Measurements from ENCODE around the gene KLF11.

KLF11 gene

DNA sequence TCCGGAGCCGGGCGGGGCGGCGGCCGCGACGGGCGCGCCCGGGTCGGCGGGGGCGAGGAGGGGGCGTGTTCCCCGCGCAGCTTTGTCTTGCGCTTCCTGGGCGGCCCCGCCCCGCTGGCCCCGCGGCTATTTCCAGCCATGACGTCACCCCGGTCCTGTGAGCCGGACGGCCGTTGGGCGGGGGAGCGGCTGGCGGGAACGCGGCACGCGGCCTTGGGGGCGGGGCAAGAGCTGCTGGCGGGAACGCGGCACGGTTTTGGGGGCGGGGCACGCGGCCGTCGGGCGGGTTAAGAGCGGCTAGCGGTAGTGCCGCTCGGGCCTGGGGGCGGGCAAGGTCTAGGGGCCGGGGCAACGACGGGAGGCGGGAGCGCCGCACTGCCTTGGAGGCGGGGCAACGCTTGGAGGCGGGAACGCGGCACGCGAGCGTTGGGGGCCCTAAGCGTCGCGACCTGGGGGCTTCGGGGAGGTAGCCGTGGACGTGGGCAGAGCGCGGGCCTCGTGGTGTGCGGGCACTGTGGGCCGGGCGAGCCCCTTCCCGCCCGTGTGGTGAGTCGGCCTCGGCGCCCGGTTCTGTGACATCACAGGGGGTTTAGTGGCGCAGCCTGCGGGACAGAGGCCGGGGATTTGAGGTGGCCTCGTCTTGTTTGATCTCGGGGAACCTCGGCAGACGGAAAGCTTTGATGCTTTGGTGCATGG, 704 bp downstream of the KLF11 start:
- DNase-seq, result peak; percentile 62 to 82

DNA sequence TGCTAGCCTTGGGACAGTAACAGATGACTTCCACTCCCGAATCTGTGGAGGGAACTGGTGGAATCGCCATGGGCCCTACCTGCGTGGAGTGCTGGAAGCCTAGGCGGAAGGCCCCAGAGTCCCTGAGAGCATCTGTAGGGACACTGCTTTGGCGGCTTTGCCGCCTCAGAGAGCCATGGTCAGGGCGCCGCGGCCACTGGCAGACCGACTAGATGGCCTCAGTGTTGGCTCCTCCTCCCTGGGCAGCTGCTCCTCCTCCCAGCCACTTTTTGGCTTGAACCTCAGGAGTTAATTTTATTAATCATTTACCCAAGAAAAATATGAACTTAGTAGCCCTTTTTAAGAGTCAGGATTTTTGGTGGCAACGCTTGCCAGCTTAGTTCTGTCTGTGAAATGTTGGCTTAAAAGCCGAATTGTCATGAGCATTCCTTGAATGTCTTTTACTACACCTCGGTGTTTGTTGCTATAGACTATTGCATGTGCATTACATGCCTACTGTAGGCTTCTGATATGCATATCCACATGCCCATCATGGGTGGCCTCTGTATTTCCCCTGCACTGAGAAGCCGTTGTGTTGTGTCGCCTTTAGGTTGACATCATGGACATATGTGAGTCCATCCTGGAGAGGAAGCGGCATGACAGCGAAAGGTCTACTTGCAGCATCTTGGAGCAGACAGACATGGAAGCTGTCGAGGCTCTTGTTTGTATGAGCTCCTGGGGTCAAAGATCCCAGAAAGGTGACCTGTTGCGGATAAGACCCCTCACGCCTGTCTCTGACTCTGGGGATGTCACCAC, 2.4 kb downstream of the KLF11 start:
- DNase-seq, result no peak

DNA sequence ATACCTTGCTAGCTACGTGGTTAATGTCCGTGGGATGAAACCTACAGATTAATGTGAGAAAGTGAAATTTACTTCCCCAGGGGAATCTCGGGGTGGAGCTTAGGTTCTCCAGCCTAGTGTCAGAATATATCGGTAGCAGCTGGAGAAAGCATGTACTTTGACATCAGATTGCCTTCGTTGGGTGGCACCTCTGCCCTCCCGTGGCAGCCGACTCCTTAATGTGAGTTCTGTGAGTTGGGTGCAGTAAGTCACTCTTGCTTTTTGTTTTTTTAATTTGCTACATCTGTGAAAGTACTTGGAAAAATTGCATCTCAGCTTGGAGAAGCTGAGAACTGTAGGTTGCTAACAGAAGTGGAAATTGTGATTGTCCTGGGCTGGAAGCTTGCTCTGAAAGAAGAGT, 3.6 kb downstream of the KLF11 start:
- DNase-seq, result no peak

DNA sequence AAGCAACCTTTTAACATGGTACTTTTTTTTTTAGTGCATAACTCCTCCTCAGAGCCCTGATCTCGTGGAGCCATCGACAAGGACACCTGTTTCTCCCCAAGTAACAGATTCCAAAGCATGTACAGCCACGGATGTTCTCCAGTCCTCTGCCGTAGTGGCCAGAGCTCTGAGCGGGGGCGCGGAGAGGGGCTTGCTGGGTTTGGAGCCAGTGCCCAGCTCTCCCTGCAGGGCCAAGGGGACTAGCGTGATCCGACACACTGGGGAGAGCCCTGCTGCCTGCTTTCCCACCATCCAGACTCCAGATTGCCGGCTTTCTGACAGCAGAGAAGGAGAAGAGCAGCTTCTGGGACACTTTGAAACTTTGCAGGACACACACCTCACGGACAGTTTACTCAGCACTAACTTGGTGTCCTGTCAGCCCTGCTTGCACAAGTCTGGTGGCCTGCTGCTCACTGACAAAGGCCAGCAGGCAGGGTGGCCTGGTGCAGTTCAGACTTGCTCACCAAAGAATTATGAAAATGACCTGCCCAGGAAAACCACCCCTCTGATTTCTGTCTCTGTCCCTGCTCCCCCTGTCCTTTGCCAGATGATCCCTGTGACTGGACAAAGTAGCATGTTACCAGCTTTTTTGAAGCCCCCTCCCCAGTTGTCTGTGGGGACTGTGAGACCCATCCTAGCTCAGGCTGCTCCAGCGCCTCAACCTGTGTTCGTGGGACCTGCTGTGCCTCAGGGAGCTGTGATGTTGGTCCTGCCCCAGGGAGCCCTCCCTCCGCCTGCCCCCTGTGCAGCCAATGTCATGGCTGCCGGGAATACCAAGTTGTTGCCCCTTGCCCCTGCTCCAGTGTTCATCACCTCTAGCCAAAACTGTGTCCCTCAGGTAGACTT, 4.5 kb downstream of the KLF11 start:
- DNase-seq, result no peak

DNA sequence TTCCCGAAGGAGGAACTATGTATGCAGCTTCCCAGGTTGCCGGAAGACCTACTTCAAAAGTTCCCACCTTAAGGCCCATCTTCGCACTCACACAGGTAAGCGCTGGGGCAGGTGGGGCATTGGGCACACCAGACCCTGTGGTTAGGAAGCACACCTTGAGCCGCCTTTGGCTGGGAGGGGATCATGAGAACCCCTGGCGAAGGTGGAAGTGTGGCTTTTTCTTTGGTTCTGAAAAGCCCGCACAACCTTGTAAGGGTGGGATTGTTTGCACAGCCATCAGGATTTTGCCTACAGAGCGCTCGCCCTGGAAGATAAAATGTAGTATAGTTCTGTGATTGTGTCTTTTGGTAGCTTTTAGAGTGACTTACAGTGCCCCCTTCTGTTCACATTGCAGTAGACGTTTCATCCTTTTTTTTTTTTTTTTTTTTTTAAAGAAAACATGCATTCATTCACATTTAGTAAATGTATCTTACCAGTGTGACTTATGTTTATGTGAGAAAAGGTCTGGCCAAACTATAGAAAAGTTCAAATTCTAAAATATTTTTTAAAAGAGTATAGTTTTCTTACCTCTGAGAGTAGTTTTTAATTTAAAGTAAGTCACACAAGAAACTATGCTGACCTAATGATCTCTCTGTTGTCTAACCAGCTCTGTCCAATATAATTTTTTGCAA, 5.3 kb downstream of the KLF11 start:
- peak; percentile 36 to 39 for DNase-seq

DNA sequence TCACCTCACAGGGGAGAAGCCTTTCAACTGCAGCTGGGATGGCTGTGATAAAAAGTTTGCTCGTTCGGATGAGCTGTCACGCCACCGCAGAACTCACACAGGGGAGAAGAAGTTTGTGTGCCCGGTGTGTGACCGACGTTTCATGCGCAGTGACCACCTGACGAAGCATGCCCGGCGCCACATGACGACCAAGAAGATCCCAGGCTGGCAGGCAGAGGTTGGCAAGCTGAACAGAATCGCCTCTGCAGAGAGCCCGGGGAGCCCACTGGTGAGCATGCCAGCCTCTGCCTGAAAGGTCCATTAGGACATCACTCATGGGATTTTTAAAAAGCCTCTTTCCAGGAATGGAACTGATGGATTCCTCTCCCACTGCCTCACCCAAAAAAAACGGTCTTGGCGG, 8.9 kb downstream of the KLF11 start:
- DNase-seq, result no peak

DNA sequence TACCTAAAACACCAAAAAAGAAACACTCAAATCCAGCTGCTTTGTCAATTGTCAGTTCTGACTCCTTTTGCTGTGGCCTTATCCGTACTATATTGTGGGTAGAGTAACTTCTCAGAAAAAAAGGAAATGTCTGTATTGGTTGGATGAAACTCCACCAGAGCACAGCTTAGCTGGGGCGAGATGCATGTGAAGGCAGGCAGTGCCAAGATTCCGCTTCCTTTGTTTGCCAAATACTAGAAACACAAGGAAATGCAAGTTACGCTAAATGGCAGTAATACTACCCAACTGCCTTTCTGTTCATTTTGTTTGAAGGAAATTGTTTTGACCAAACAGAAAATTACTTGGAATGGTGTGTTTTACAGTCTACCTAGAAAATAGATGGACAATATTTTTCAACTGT, 10.0 kb downstream of the KLF11 start:
- no peak for DNase-seq

DNA sequence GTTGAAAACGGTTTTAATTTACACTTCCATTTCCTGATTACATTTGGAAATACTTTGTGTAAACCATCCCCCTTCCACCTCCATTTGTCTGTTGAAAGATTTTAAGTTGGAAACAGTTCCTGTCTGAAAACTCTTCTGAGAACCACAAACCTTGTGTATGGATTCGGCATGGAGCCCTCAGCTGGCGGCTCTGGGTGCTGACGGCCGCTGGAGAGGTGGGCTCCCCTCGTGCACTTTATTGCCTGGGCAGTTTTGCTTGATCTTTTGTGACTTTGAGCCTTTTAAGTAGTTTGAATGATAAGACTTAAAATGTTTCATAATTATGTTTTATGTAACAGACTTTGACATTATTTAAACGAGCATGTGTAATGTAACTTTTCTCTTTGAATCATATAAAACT, 11.1 kb downstream of the KLF11 start:
- no peak for DNase-seq

DNA sequence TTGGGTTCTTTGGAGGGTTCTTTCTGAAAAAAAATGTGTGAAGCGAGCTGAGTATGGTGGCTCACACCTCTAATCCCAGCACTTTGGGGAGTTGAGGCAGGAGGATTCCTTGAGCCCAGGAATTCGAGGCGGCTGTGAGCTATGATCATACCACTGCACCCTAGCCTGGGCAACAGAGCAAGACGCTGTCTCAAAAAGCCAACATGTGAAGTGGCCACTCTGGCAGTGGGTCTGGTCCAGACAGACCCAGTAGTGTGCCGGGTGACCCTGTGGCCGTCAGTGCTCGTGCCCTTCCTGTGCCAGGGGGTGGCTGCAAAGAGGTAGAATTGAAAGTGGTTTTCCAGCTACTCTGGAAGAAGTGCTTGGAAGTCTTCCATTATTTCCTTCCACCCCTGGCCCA, 11.6 kb downstream of the KLF11 start:
- no peak for DNase-seq

DNA sequence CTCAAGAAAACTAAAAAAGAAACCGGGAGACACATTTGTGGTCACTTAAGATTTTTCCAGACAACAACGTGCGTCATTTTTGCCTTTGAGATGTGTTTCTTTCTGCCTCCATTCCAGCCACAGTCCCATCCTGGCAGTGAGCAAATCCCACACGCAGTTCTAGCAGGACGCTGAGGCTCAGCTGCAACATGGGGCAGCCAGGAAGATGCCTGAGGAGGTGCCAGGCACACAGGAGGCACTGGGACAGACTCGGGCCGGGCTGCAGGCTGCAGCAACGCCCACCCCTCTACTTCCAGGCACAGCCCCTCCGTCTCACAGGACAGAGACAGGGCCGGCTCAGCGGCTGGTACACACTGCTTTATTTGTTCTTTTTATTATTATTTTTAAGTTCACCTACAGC, 13.1 kb downstream of the KLF11 start:
- DNase-seq, result no peak

DNA sequence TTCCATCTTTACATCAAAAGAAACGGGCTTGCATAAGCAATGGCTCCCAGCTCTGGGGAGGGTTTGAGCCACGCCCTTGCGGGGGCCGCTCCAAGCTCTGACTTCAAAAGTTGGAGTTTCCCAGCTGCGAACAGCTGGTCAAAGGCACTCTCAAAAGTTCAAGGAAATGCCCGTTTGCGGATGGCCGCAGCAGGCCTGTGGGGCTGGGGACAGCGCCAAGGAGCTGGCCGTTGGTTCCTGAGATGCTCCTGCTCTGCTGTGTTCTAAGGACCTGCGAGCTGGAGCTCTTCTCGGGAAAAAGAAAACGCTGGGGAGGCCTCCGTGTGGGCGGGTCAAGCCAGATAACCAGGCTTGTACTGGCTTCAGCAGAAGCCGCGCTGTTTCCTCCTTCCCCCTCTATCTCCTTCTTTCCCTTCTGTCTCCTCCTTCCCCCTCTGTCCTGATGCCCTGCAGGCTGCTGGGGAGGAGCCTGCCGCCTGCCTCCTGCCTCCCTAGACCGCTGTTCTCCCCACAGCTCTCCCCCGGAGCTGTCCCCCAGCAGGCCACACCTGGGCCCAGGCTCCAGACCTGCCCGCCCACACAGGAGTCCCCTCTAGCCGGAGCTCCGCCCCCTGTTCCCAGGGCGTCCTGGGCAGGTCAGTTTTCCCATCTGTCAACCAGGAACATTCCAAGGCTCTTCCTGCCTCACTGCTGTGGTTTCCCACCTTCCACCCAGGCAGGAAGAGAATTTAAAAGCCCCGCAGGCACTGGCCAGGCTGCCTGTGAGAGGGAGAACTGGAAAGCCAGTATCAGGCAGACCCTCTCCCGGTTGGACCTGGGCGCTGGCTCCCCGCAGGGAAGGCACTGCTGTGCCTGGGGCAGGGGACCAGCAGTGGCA, 14.1 kb downstream of the KLF11 start:
- DNase-seq, result no peak

DNA sequence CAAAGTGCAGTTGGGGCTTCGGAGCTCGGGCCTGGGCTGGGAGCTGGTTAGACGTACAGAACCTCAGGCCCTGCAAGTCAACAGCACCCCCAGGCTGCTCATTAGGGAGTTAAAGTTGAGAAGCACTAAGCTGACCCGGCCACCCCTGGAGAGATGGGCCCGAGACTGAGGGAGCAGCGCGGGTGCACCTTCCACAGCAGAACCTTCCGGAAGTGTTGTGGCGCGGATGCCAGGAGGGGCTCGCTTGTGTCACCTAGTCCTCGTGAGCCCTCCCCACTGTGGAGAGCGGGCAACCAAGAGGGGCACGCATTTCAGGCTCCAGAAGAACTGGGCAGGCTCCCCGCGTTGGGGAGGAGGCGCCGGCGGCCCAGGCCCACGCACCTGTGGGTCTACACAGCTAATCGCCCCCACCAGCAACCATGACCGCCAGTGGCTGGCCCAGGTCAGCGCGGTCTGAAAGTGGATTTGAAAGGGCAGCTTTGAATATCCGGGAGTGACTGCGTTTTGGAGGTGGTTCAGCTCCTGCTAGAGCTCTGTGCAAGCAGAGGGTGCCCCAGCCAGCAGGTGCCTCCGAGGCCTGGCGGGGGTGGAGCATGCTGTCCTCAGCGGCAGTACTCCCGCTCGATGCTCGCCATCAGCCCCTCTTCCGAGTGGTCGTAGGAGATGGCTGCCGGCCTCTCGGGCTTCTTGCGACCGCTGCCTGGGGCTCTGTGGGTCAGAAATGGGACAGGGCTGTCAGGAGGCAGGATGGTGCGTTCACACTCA, 15.1 kb downstream of the KLF11 start:
- no peak for DNase-seq

DNA sequence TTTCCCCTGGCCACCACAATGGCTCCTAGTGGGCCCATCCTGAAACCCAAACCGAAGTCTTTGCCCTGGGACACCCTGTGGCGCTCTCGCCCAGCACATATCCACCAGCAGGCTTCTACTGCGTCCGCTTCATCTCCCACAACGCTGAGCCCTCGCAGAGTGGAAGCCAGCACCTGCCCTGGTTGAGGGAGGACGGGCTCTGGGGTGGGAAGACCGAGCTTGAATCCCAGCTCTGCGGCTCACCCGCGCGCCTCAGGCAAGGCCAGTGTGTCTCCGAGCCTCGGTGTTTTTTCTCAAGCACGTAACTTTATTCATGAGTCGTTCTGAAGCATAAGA, 15.6 kb downstream of the KLF11 start:
- DNase-seq, result no peak

DNA sequence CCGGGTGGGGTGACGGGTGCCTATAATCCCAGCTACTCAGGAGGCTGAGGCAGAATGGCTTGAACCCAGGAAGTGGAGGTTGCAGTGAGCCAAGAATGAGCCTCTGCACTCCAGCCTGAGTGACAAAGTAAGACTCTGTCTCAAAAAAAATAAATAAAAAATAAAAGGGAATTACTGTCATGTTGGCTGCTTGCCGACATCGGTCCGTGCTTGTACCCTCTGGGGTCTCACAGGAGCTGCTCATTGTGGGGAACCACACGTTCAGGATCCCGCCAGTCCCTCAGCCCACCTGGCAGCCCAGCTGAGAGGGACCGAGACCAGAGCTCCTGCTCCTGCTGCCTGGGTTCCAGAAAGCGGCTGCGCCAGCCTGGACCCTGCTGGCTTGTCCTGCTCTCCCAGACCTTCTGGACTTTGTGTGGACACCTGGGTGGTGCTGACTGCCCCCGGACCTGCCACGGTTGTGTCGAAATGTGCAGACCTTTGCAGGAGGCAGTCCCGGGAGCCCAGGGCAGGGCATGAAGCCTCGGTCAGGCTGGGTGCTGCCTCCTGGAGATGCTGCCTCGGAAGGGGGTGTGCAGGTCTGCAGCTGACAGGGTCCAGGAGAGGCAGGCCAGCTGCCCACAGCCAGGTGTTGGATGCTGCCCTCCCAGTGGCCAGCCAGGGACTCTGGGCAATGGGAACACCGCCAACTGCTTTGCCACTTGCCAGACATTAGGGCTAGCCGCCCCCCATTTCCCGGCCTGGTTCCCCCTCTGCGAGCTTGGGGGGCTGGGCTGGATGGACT, 16.4 kb downstream of the KLF11 start:
- no peak for DNase-seq

DNA sequence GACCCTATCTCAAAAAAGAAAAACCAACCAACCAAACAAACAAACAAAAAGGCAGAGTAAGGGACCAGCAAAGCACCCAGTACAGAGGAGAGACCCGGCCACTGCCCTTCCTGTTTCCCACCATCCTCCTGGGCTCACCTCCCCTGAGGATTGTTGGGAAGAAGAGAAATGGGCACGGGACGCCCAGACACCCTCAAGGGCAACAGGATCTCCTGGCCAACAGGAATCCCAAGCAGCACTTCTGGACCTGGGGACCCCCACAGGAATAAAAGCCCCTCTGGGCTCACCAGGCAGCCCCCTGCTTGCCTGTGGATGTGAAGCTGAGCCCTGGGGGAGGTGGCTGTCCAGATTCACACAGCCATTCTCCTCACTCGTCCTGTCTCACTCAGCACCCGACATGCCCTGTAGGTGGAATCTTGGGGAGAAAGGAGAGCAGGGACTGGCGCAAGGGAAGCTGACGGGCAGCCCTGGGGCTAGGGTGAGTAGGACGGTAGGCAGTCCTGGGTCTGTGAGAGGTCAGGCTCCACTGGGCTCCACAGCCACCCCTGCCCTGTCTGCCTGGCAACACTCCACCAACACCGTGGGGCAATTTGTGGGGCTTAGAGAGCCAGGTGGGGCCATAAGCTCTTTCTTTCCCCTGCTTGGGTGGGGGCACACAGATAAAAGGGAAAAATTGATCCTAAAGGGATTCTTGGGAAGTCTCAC, 18.0 kb downstream of the KLF11 start:
- no peak for DNase-seq

DNA sequence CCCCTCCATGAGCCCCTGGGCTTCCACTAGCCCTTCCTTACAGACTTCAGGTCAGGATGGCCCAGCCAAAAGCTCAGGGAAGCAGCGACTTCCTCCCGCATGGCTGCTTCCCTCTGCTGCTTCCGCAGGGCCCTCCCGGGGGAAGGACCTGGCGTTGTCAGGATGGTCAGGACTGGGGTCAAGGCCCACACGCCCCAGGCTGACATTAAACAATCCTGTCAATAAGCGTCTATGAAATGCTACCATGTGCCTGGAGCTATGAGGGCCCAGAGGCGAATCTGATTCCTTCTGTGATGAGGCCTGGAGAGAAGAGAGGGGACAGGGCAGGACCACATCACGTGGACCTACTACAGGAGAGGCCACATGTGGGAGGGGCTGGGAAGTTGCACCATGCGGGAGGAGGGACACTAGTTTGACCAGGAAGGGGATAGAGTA, 19.6 kb downstream of the KLF11 start:
- no peak for DNase-seq

DNA sequence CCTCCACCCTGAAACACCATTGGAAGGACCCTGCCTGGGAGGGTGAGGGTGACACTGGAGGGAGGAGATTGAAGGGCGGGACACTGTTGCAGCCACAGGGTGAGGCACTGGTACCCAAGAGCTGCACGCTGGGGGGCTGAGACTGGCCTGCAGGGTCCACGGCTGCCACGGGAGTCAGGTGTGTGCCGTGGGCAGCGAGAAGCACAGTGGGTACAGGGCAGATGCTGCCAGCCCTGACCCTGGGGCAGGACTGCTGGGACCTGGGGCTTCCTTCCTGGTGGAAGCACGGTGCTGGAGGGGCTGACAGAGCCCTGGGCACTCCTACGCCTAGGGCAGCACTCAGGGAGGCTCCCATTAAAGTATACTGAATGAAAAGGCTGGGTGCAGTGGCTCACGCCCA, 20.2 kb downstream of the KLF11 start:
- no peak for DNase-seq

DNA sequence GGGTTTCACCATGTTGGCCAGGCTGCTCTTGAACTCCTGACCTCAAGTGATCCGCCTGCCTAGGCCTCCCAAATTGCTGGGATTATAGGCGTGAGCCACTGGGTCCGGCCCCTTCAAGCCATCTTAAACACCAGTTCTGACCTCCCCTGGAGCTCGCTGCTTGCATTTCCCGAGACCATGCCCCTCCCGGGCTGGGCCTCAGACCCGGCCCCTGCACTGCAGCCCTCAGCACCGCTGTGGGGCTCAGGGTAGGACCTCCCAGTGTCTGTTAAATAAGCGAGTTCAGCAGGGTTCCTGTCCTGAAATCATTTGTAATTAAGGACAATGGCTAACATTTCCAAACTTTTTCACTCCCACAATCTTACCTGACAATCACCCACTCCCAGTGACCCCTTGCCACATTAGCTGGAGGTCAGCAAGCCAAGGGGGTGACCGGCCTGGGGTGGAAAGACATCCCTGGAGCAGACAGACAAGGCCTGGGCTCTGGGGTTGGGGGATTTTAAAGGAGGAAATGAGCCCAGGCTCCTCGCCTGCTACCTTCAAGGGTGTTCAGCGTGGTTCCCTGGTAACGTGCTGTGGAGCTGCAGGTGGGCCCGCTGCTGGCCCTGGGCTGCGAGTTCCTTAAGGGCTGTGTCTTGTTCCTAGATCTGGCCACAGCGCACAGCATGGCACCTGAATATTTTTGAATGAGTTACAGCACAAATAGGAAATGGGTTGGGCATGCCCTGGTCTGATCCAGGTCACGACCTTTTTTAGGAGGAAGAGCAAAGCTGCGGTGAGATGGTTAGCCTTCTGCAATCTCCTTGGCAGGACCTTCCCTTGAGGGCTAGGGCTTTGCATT, 21.8 kb downstream of the KLF11 start:
- peak; percentile 33 to 34 for DNase-seq

DNA sequence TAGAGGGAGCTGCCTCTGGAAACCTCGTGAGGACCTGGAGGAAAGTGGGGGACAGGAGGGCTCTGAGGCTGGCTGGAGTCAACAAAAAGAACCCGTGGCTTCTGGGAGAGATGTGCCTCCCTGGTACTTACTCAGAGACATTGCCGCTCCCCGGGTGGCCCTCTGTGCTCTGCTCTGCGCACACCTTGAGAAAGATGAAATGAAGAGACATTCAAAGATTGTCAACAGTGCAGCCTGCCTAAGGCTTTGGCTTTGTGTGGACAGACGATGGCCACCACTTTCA, 22.4 kb downstream of the KLF11 start:
- no peak for DNase-seq
